A673 (cell line): ENCODE results near the gene LRRC74A.

Source experiments
- EZH2 ChIP-seq: fragments of 200-600 bp; sonication (generic); IDR thresholded peaks from 2 replicates; pipeline ENCODE4 v1.6.1; 2017; ENCODE audit warnings: borderline replicate concordance, low read depth, mild to moderate bottlenecking, mixed read lengths, antibody characterized with exemption, low read length; ENCODE audit not compliant: poor library complexity, severe bottlenecking
- TF ChIP-seq, protein P1 (sequence below): fragments of 300-800, 200-600 bp; sonication (generic); conservative IDR thresholded peaks from 2 replicates; pipeline ENCODE4 v1.5.1; 2017; ENCODE audit warnings: low read depth, mild to moderate bottlenecking, antibody characterized with exemption, low read length, moderate library complexity, mixed read lengths

DNA sequence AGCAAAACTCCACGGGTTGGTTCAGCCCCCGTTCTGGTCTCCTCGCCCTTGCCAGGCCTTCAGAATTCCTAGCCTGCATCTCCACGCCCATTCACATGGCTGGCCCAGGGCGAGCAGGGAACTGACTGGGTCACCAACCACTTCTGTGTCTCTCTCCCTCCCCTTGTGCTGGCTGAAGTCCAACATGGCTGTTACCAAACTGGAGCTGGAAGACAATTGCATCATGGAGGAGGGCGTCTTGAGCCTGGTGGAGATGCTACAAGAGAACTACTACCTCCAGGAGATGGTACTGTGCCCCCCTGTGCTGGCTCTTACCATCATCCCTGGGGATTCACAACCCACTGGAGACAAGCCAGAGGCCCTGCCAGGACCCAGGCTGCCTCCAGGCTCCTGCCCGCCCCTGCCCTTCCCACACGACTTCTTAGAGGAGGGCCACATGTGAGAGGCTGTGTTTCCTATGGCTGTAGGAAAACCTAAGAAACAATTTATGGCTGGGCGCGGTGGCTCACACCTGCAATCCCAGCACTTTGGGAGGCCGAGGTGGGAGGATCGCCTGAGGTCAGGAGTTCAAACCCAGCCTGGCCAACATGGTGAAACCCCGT, 9.9 kb downstream of the LRRC74A start:
- TF ChIP-seq, protein P1, sequence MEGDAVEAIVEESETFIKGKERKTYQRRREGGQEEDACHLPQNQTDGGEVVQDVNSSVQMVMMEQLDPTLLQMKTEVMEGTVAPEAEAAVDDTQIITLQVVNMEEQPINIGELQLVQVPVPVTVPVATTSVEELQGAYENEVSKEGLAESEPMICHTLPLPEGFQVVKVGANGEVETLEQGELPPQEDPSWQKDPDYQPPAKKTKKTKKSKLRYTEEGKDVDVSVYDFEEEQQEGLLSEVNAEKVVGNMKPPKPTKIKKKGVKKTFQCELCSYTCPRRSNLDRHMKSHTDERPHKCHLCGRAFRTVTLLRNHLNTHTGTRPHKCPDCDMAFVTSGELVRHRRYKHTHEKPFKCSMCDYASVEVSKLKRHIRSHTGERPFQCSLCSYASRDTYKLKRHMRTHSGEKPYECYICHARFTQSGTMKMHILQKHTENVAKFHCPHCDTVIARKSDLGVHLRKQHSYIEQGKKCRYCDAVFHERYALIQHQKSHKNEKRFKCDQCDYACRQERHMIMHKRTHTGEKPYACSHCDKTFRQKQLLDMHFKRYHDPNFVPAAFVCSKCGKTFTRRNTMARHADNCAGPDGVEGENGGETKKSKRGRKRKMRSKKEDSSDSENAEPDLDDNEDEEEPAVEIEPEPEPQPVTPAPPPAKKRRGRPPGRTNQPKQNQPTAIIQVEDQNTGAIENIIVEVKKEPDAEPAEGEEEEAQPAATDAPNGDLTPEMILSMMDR: no peak
- TF ChIP-seq EZH2: no peak
